ENCODE measurements around the gene CYTH2.

Gene CYTH2

GRCh38 chr19:48489608-48490216 lies 20.5 kb downstream of the CYTH2 start:
- Histone ChIP-seq H3K4me3 (ENCODE audit: low read depth in 1 of 2, low read length in 1 of 2) (no peak overlapping the region), H3K27me3 (peaks cover 62% of the 10 kb centered on the region), H3K9me3 (peaks cover 5% of the 10 kb centered on the region), H3K27ac (no peak overlapping the region), H3K36me3 (no peaks in the 10 kb centered on the region), H3K4me1 (ENCODE audit: control insufficient read depth in 1 of 2, insufficient read depth in 1 of 2, low read depth in 1 of 2, low read length in 1 of 2) (peaks cover 5 to 28% of the 10 kb centered on the region in 2 experiments)
- TF ChIP-seq CTCF (IDR thresholded peaks at IDR 0.05): peak; percentile 89

- Histone ChIP-seq H3K9me3 (peaks cover 5% of the 10 kb centered on the region), H3K27ac (no peak overlapping the region), H3K27me3 (peaks cover 75% of the 10 kb centered on the region), H3K4me1 (ENCODE audit: control insufficient read depth in 1 of 2, insufficient read depth in 1 of 2, low read depth in 1 of 2, low read length in 1 of 2) (peaks cover 12 to 37% of the 10 kb centered on the region in 2 experiments), H3K4me3 (ENCODE audit: low read depth in 1 of 2, low read length in 1 of 2) (no peak overlapping the region), H3K36me3 (no peaks in the 10 kb centered on the region)
- TF ChIP-seq CTCF (IDR thresholded peaks at IDR 0.05): no peak
Observed at GRCh38 chr19:48490981-48491792, 22.0 kb downstream of the CYTH2 start.

DNA sequence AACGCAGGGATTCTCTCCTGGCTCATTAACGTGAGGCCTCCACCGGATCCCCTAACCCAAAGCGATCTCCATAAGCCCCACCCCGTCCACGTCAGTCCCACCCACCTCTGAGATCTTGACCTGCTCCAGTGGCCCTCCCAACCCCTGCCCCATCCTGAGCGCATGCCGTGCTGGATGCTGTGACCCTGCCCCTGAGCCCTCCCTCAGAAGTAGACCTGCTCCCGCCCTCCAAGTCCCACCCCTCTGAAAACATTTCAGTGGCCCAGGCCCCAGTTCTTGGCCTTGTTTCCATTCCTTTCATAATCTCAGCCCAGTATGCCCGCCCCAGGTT lies 22.6 kb downstream of the CYTH2 start:
- H3K27ac ChIP-seq: no peak overlapping the region
- H3K4me3 ChIP-seq (ENCODE audit: low read depth in 1 of 2, low read length in 1 of 2): no peak overlapping the region
- H3K27me3 ChIP-seq: peaks cover 80% of the 10 kb centered on the region
- H3K4me1 ChIP-seq (ENCODE audit: control insufficient read depth in 1 of 2, insufficient read depth in 1 of 2, low read depth in 1 of 2, low read length in 1 of 2): peaks cover 12 to 37% of the 10 kb centered on the region in 2 experiments
- no peak for TF ChIP-seq CTCF (IDR thresholded peaks at IDR 0.05)
- no peaks in the 10 kb centered on the region for H3K36me3 ChIP-seq
- H3K9me3 ChIP-seq: peaks cover 5% of the 10 kb centered on the region

DNA sequence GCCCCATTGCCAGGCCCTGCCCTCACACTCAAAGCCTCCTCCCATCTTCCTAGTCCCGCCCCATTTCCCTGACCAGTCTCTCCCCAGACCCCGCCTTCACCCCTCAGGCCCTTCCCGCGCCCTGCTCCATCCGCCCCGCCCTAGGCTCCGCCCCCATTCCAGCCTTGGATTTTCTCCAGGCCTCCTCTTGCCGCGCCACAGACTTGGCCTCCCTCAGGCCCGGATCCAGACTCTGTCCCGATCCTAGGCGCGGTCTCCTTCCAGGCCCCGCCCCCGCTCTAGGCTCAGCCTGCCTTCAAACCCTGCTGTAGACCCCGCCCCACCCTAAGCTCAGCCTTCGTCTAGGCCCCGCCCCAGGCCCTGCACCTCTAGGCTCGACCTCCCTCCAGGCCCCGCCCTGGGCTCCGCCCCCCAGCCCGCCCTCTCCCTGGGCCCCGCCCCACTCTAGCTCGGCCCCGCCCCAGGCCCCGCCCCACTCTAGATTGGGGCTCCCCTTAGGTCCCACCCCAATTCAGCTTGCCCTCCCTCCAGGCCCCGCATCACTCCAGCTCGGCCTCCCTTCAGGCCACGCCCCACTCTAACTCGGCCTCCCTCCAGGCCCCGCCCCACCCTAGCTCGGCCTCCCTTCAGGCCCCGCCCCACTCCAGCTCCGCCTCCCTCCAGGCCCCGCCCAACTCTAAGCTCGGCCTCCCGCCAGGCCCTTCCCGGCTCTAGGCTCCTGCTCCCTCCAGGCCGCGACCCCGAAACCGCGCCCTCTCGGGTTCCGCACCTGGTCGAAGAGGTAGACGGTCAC lies 24.0 kb downstream of the CYTH2 start:
- no peak for TF ChIP-seq CTCF (IDR thresholded peaks at IDR 0.05)
- Histone ChIP-seq H3K27ac (no peak overlapping the region), H3K27me3 (peaks cover 88% of the 10 kb centered on the region), H3K4me3 (ENCODE audit: low read depth in 1 of 2, low read length in 1 of 2) (peak overlapping the region; percentile 52 to 59), H3K36me3 (no peaks in the 10 kb centered on the region), H3K4me1 (ENCODE audit: control insufficient read depth in 1 of 2, insufficient read depth in 1 of 2, low read depth in 1 of 2, low read length in 1 of 2) (peaks cover 12 to 37% of the 10 kb centered on the region in 2 experiments), H3K9me3 (peaks cover 5% of the 10 kb centered on the region)

DNA sequence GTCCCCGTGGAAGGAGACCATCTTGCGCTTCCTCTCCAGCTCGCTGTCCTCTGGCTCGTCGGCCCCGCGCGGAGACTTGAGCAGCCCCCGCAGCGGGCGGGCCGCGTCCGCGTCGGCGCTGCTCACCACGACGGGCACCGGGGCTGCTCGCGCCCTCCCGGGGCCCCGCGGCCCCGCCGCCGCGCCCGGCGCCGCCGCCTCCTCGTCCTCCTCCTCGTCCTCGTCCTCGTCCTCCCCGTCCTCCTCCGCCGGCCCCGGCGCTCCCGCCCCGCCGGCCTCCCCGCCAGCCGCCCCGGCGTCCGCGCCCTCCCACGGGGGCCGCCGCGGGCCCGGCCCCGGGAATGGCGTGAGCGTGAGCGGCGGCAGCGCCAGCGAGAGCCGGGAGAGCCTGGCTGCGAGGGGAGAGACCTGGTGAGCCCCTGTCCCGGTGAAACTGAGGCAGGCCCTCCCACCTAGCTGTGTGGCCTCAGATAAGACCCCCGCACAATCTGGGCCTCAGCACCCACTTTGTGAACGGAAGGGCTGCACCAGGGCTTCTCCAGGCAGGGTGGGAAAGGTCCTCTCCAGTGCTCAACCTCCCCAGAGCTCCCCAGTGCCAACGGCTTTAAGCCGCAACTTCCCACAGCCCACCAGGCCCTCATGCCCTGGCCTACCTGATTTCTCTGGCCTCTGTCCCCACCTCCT lies 24.7 kb downstream of the CYTH2 start:
- no peak for TF ChIP-seq CTCF (IDR thresholded peaks at IDR 0.05)
- H3K27ac ChIP-seq: no peak overlapping the region
- H3K4me1 ChIP-seq (ENCODE audit: control insufficient read depth in 1 of 2, insufficient read depth in 1 of 2, low read depth in 1 of 2, low read length in 1 of 2): peaks cover 12 to 37% of the 10 kb centered on the region in 2 experiments
- H3K4me3 ChIP-seq (ENCODE audit: low read depth in 1 of 2, low read length in 1 of 2): peak overlapping the region; percentile 52 to 59
- no peaks in the 10 kb centered on the region for H3K36me3 ChIP-seq
- H3K9me3 ChIP-seq: peaks cover 5% of the 10 kb centered on the region
- H3K27me3 ChIP-seq: peaks cover 92% of the 10 kb centered on the region
